Upper lobe of left lung (tissue), 4 donors: Measurements from ENCODE around the gene MPZL1.

Source experiments
- CTCF ChIP-seq, 6 experiments: fragments of 450-650 bp in 4 of 6; fragments of 200-600 bp in 2 of 6; sonication (generic) in 2 of 6; IDR thresholded peaks; one replicate each; pipeline ENCODE4 v1.5.1; 2016 to 2019; ENCODE audit warnings: antibody characterized with exemption in 6 of 6
- EP300 ChIP-seq, 4 donors: sonication (generic); formaldehyde crosslinking; IDR thresholded peaks; one replicate each; pipeline ENCODE4 v1.5.1; 2017; ENCODE audit warnings: antibody characterized with exemption in 4 of 4, control low read depth in 2 of 4
- POLR2A ChIP-seq, 4 donors: fragments of 450-650 bp; IDR thresholded peaks; one replicate each; pipeline ENCODE4 v1.5.1; 2016 to 2017; ENCODE audit warnings: antibody characterized with exemption in 4 of 4, mild to moderate bottlenecking in 2 of 4
- POLR2AphosphoS5 ChIP-seq, 2 donors: sonication (generic); formaldehyde crosslinking; IDR thresholded peaks; one replicate each; pipeline ENCODE4 v1.5.1; 2017; ENCODE audit warnings: antibody characterized with exemption in 2 of 2

DNA sequence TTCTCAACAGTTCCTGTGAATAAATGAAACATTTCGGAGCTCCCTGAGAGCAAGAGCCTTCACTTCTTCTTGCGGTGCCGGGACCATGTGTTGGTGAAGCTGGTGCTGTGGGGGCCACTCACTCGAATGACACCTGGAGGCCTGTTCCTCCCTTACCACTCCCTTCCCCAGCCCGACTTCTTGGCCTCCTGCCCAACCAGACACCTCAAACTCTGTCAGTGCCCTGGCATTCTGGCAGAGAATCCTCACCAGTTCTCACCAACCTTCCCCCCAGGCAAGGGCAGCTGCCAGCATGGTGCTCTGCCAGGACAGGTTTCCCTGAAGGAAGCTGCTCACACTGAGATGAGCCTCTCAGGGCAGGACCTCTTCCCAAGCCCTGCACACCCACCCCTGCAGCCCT is 68.3 kb downstream of the MPZL1 start:
- TF ChIP-seq CTCF (IDR thresholded peaks at IDR 0.05) (no peak), POLR2A (IDR thresholded peaks at IDR 0.05) (no peak), EP300 (IDR thresholded peaks at IDR 0.05) (no peak), POLR2AphosphoS5 (IDR thresholded peaks at IDR 0.05) (no peak)
